SK-N-SH (cell line): ENCODE results near the gene GRIP1.

Experiments
- CTCF ChIP-seq: fragments of 200-600 bp; sonication (generic); IDR thresholded peaks from 2 replicates; pipeline ENCODE4 v1.6.1; 2017; ENCODE audit warnings: antibody characterized with exemption, mild to moderate bottlenecking, moderate library complexity
- USF2 ChIP-seq: fragments of 150-350 bp; IDR thresholded peaks from 2 replicates; pipeline ENCODE4 v1.6.1; 2017; ENCODE audit warnings: antibody characterized with exemption, low read length, low read depth, borderline replicate concordance

- TF ChIP-seq USF2 (no peak), CTCF (no peak)
Measured at GRCh38 chr12:66633676-66634075, 45.2 kb downstream of the GRIP1 start.
